ENCODE results near the gene AP5B1.

AP5B1 gene, protein sequence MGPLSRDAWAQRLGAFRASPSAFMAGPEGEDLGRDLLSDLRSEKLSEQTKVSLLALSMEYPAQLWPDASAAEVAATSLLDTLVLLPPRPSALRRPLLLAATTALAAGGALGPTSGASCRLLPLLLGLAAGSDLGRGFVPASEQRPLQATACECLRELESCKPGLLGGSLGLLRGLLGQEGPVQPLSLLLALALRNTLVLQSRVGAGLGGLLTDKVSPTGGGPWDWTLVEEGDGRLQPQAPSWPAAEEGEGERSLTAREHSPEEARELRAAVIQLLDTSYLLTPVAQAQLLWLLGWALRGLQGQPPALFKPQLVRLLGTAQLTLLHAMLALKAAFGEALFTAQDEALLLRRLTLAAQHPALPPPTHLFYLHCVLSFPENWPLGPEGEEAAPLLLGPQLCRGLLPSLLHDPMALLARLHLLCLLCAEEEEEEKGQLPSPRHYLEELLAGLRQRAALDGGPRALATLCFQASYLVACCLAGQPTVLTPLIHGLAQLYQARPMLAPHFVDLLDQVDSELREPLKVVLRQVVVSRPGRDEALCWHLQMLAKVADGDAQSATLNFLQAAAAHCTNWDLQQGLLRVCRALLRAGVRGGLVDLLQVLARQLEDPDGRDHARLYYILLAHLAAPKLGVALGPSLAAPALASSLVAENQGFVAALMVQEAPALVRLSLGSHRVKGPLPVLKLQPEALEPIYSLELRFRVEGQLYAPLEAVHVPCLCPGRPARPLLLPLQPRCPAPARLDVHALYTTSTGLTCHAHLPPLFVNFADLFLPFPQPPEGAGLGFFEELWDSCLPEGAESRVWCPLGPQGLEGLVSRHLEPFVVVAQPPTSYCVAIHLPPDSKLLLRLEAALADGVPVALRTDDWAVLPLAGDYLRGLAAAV

GRCh38 chr11:65780770-65781151 lies at the start of gene AP5B1:
Gene AP5B1, minus strand, starts transcription at chr11:65780976. Its CDS starts 385 bp downstream, at chr11:65780591.
- H3K36me3 ChIP-seq (ENCODE audit: low read depth): peaks cover 9% of the 10 kb centered on the region; the same call in 1 of the 2 replicates
- peak within 1 kb of the TSS; percentile 64 for H3K27ac ChIP-seq (ENCODE audit: poor library complexity, severe bottlenecking)
- TF ChIP-seq CTCF (IDR thresholded peaks at IDR 0.05; ENCODE audit: poor library complexity, severe bottlenecking): no peak
- peak; percentile 62 for ATAC-seq (ENCODE audit: low read depth)
- no peaks in the 10 kb centered on the region for H3K4me1 ChIP-seq (ENCODE audit: insufficient read depth, poor library complexity, severe bottlenecking)
- H3K9me3 ChIP-seq (ENCODE audit: severe bottlenecking): no peaks in the 10 kb centered on the region
- DNase-seq (ENCODE audit: low spot score): peak; percentile 65
- H3K27me3 ChIP-seq (ENCODE audit: insufficient read depth, poor library complexity, severe bottlenecking): no peaks in the 10 kb centered on the region
- peak within 1 kb of the TSS; percentile 62 for H3K4me3 ChIP-seq (ENCODE audit: severe bottlenecking)

GRCh38 chr11:65829459-65829858 lies 48.7 kb upstream of the AP5B1 start:
- no peak overlapping the region for H3K4me3 ChIP-seq (ENCODE audit: severe bottlenecking)
- H3K36me3 ChIP-seq (ENCODE audit: low read depth): no peaks in the 10 kb centered on the region
- H3K27me3 ChIP-seq (ENCODE audit: insufficient read depth, poor library complexity, severe bottlenecking): no peaks in the 10 kb centered on the region
- no peak for TF ChIP-seq CTCF (IDR thresholded peaks at IDR 0.05; ENCODE audit: poor library complexity, severe bottlenecking)
- H3K9me3 ChIP-seq (ENCODE audit: severe bottlenecking): no peaks in the 10 kb centered on the region
- ATAC-seq (ENCODE audit: low read depth): no peak
- DNase-seq (ENCODE audit: low spot score): no peak
- H3K4me1 ChIP-seq (ENCODE audit: insufficient read depth, poor library complexity, severe bottlenecking): no peaks in the 10 kb centered on the region
- H3K27ac ChIP-seq (ENCODE audit: poor library complexity, severe bottlenecking): no peak overlapping the region

- DNase-seq (ENCODE audit: low spot score) (no peak), ATAC-seq (ENCODE audit: low read depth) (no peak)
- Histone ChIP-seq H3K4me3 (ENCODE audit: severe bottlenecking) (no peak overlapping the region), H3K9me3 (ENCODE audit: severe bottlenecking) (no peaks in the 10 kb centered on the region), H3K36me3 (ENCODE audit: low read depth) (no peaks in the 10 kb centered on the region), H3K27ac (ENCODE audit: poor library complexity, severe bottlenecking) (no peak overlapping the region), H3K4me1 (ENCODE audit: insufficient read depth, poor library complexity, severe bottlenecking) (no peaks in the 10 kb centered on the region), H3K27me3 (ENCODE audit: insufficient read depth, poor library complexity, severe bottlenecking) (no peaks in the 10 kb centered on the region)
- no peak for TF ChIP-seq CTCF (IDR thresholded peaks at IDR 0.05; ENCODE audit: poor library complexity, severe bottlenecking)
Observed at GRCh38 chr11:65826984-65827735, 46.4 kb upstream of the AP5B1 start.

- no peak for TF ChIP-seq CTCF (IDR thresholded peaks at IDR 0.05; ENCODE audit: poor library complexity, severe bottlenecking)
- Histone ChIP-seq H3K27me3 (ENCODE audit: insufficient read depth, poor library complexity, severe bottlenecking) (no peaks in the 10 kb centered on the region), H3K27ac (ENCODE audit: poor library complexity, severe bottlenecking) (no peak overlapping the region), H3K4me1 (ENCODE audit: insufficient read depth, poor library complexity, severe bottlenecking) (no peaks in the 10 kb centered on the region), H3K4me3 (ENCODE audit: severe bottlenecking) (no peak overlapping the region), H3K9me3 (ENCODE audit: severe bottlenecking) (no peaks in the 10 kb centered on the region), H3K36me3 (ENCODE audit: low read depth) (no peaks in the 10 kb centered on the region)
- ATAC-seq (ENCODE audit: low read depth): no peak
- DNase-seq (ENCODE audit: low spot score): no peak
Observed at GRCh38 chr11:65822776-65823528, 42.2 kb upstream of the AP5B1 start.

Measured in RWPE2 (cell line).